Measurements from ENCODE around the gene OR10AD1. TPM values are rescaled to one million over a fixed set of nuclear protein-coding genes. Genes with fewer than 3 reads are reported as not detected.
"Not testable (repeated sequence)": the region's sequence is repeated elsewhere in the genome, so short reads cannot be mapped to it uniquely, and the experiment has no call there.

Gene OR10AD1, protein sequence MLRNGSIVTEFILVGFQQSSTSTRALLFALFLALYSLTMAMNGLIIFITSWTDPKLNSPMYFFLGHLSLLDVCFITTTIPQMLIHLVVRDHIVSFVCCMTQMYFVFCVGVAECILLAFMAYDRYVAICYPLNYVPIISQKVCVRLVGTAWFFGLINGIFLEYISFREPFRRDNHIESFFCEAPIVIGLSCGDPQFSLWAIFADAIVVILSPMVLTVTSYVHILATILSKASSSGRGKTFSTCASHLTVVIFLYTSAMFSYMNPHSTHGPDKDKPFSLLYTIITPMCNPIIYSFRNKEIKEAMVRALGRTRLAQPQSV
- total RNA-seq (not detected), polyA plus RNA-seq (not detected)

- DNase-seq, result no peak
- TF ChIP-seq POLR2A (IDR thresholded peaks at IDR 0.05) (no peak), CTCF (IDR thresholded peaks at IDR 0.05) (no peak), EP300 (IDR thresholded peaks at IDR 0.05) (no peak), POLR2AphosphoS5 (IDR thresholded peaks at IDR 0.05) (no peak)
- whole genome bisulfite sequencing, 2 donors, result 83 to 89% methylated on average over 4 of the region's 4 CpGs
These were observed at the start of gene OR10AD1 for GRCh38 chr12:48203192-48203591. OR10AD1 (minus strand) TSS chr12:48203292; CDS start chr12:48203292, 0 bp downstream.

DNA sequence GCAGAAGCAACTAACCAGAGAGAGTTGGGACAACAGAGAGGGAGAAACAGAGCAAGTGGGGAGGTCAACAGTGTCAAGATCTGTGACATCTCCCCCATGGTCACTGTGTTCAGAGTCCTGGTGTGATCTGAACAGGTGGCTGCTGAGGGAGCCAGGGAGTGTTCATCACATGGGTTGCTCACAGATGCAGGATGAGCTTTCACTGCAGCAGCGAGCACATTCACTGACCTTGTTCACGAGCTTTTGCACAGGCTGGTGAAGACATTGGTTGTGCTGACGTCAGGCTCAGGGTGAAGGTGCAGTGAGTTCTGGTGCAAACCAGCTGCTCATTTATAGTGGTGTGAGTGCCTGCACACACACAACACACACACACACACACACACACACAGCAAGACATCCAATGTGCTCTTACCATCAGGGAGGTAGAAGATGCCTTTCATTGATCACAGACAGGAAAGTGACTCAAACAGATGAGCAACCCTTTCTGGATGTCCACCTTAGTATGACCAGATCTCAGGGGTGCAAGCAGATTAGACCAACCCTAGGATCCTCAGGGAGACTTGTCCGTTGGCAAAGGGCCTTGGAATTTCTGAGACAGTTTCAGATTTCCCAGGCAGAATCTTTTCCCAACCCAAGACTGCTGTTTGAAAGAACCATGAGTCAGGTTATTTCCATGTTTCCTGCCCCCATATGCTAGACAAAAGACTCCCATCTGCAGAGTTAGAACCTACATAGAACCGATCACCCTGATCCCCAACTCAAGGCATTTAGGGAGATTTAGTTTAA lies 44.3 kb upstream of the OR10AD1 start:
- Histone ChIP-seq H3K27me3 (no peaks in the 10 kb centered on the region), H3K4me1 (no peaks in the 10 kb centered on the region), H3K27ac (no peak overlapping the region), H3K4me3 (no peak overlapping the region), H3K36me3 (no peaks in the 10 kb centered on the region), H3K9me3 (peaks cover 0 to 1% (median 0%) of the 10 kb centered on the region in 4 donors)
- WGBS, 2 donors, result 65 to 82% methylated on average over 5 of the region's 5 CpGs
- TF ChIP-seq POLR2AphosphoS5 (IDR thresholded peaks at IDR 0.05) (no peak), EP300 (IDR thresholded peaks at IDR 0.05) (no peak), POLR2A (IDR thresholded peaks at IDR 0.05) (no peak), CTCF (IDR thresholded peaks at IDR 0.05) (no peak)
- intact Hi-C loops (cut with DNase I), result no loop called here
- DNase-seq, result no peak

More at GRCh38 chr12:48203192-48203591, at the start of gene OR10AD1:
- no peaks in the 10 kb centered on the region for H3K27me3 ChIP-seq
- no peak within 1 kb of the TSS for H3K27ac ChIP-seq
- H3K4me1 ChIP-seq, result peaks cover 0 to 26% (median 25%) of the 10 kb centered on the region in 4 donors
- intact Hi-C loops (cut with DNase I), result no loop called here
- peaks cover 0 to 10% (median 7%) of the 10 kb centered on the region in 4 donors for H3K9me3 ChIP-seq
- H3K36me3 ChIP-seq, result peaks cover 0 to 13% (median 4%) of the 10 kb centered on the region in 4 donors
- H3K4me3 ChIP-seq, result no peak within 1 kb of the TSS

GRCh38 chr12:48237162-48237561 lies 34.1 kb upstream of the OR10AD1 start:
- no peaks in the 10 kb centered on the region for H3K27me3 ChIP-seq
- H3K4me3 ChIP-seq, result no peak overlapping the region
- WGBS, 2 donors, result 36 to 65% methylated on average over 3 of the region's 3 CpGs
- H3K36me3 ChIP-seq, result no peaks in the 10 kb centered on the region
- no peak for DNase-seq
- H3K4me1 ChIP-seq, result no peaks in the 10 kb centered on the region
- peaks cover 0 to 3% (median 0%) of the 10 kb centered on the region in 4 donors for H3K9me3 ChIP-seq
- no peak overlapping the region for H3K27ac ChIP-seq
- intact Hi-C loops (cut with DNase I), result no loop called here
- no peak for TF ChIP-seq EP300 (IDR thresholded peaks at IDR 0.05)
- no peak for TF ChIP-seq CTCF (IDR thresholded peaks at IDR 0.05)
- TF ChIP-seq POLR2A (IDR thresholded peaks at IDR 0.05), result no peak
- no peak for TF ChIP-seq POLR2AphosphoS5 (IDR thresholded peaks at IDR 0.05)

- 69 to 82% methylated on average over 4 of the region's 4 CpGs for WGBS, 2 donors
These were observed 32.8 kb upstream of the OR10AD1 start for GRCh38 chr12:48235796-48236333.

DNA sequence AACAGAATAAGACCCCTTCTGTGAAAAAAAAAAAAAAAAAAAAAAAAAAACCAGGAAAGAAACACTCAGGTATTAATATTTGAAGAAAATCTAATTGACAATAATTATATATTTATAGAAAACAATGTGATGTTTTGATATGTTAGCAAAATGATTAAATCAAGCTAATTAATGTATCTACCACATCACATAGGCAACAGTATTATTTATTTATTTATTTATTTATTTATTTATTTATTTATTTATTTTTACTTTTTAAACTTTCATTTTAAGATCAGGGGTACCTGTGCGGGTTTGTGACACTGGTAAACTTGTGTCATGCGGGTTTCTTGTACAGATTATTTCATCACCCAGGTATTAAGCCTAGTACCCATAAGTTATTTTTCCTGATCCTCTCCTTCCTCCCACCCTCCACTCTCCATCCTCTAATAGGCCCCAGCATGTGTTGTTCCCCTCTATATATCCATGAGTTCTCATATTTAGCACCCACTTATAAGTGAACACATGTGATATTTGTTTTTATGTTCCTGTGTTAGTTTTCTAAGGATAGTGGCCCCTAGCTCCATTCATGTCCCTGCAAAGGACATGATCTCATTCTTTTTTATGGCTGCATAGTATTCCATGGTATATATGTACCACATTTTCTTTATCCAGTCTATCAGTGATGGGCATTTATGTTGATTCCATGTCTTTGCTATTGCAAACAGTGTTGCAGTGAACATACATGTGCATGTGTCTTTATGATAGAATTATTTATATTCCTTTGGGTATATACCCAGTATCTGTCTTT lies 28.3 kb upstream of the OR10AD1 start:
- H3K36me3 ChIP-seq; DNase-seq; H3K27ac ChIP-seq; H3K9me3 ChIP-seq; H3K4me3 ChIP-seq; H3K4me1 ChIP-seq; intact Hi-C loops (cut with DNase I); H3K27me3 ChIP-seq: not testable (repeated sequence)
- WGBS, 2 donors, result 93 to 94% methylated on average over 2 of the region's 2 CpGs

More at GRCh38 chr12:48235796-48236333, 32.8 kb upstream of the OR10AD1 start:
- Histone ChIP-seq H3K4me1 (no peaks in the 10 kb centered on the region), H3K27ac (no peak overlapping the region), H3K27me3 (no peaks in the 10 kb centered on the region), H3K9me3 (no peaks in the 10 kb centered on the region), H3K4me3 (no peak overlapping the region), H3K36me3 (no peaks in the 10 kb centered on the region)
- no peak for TF ChIP-seq CTCF (IDR thresholded peaks at IDR 0.05)
- TF ChIP-seq POLR2A (IDR thresholded peaks at IDR 0.05), result no peak
- TF ChIP-seq EP300 (IDR thresholded peaks at IDR 0.05), result no peak
- no peak for TF ChIP-seq POLR2AphosphoS5 (IDR thresholded peaks at IDR 0.05)
- intact Hi-C loops (cut with DNase I), result no loop called here
- no peak for DNase-seq

DNA sequence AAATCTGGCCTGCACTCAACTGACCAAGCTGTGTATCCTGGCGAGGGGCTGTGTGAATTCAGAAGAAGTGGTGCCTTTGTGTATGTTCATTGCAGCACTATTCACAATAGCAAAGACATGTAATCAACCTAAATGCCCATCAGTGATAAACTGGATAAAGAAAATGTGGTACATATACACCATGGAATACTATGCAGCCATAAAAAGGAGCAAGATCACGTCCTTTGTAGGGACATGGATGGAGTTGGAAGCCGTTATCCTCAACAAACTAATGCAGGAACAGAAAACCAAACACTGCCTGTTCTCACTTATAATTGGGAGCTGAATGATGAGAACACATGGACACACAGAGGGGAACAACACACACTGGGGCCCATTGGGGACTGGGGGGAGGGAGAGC lies 21.4 kb upstream of the OR10AD1 start:
- H3K27ac ChIP-seq; intact Hi-C loops (cut with DNase I); DNase-seq; H3K27me3 ChIP-seq; H3K36me3 ChIP-seq; H3K9me3 ChIP-seq; H3K4me3 ChIP-seq; H3K4me1 ChIP-seq: not testable (repeated sequence)
- 78 to 85% methylated on average over 3 of the region's 3 CpGs for WGBS, 2 donors
